ENCODE data around the gene RTN4R. TPM values are rescaled to one million over a fixed set of nuclear protein-coding genes. Genes with fewer than 3 reads are reported as not detected.

The RTN4R gene
- total RNA-seq, 1 experiment from 2014 or later = 16.3 TPM

DNA sequence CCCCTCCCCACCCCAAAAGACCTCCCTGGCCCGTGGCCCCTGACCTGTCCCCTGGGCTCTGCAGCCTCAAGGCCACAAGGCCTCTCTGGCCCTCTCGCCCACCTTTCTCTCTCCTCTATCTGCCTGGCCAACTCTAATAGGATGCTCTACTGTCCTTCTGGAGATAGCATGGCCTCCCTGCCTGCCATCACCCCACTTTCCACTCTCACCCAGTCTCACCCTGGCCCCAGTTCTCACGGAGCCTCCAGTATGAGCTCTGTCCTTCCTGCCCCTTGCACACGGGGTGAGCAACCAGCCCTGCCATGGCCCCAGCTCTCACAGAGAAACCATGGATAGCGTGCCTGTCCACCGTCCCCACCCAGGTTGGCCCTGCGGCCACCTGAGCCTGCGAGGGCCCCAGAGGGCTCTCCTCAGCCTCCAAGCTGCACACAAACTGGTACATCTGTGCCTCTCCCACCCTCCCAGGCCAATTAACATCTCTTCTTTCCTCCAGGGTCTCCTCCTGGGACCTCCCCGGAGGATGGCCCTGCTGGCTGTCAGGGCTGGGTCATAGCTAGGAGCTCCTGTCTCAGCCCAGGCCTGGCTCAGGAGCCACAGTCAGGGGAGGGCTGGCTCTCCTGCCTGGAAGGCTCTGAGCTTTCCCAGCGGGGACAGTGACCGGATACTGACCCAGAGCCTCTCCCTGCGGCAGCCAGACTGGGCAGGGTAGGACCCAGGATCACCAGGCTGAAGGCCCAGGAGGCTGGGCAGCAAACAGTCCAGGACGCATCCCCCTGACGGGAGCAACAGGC, 22.3 kb downstream of the RTN4R start:
- TF ChIP-seq, protein P1, sequence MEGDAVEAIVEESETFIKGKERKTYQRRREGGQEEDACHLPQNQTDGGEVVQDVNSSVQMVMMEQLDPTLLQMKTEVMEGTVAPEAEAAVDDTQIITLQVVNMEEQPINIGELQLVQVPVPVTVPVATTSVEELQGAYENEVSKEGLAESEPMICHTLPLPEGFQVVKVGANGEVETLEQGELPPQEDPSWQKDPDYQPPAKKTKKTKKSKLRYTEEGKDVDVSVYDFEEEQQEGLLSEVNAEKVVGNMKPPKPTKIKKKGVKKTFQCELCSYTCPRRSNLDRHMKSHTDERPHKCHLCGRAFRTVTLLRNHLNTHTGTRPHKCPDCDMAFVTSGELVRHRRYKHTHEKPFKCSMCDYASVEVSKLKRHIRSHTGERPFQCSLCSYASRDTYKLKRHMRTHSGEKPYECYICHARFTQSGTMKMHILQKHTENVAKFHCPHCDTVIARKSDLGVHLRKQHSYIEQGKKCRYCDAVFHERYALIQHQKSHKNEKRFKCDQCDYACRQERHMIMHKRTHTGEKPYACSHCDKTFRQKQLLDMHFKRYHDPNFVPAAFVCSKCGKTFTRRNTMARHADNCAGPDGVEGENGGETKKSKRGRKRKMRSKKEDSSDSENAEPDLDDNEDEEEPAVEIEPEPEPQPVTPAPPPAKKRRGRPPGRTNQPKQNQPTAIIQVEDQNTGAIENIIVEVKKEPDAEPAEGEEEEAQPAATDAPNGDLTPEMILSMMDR (IDR thresholded peaks at IDR 0.05) = no peak
- TF ChIP-seq, protein P2, sequence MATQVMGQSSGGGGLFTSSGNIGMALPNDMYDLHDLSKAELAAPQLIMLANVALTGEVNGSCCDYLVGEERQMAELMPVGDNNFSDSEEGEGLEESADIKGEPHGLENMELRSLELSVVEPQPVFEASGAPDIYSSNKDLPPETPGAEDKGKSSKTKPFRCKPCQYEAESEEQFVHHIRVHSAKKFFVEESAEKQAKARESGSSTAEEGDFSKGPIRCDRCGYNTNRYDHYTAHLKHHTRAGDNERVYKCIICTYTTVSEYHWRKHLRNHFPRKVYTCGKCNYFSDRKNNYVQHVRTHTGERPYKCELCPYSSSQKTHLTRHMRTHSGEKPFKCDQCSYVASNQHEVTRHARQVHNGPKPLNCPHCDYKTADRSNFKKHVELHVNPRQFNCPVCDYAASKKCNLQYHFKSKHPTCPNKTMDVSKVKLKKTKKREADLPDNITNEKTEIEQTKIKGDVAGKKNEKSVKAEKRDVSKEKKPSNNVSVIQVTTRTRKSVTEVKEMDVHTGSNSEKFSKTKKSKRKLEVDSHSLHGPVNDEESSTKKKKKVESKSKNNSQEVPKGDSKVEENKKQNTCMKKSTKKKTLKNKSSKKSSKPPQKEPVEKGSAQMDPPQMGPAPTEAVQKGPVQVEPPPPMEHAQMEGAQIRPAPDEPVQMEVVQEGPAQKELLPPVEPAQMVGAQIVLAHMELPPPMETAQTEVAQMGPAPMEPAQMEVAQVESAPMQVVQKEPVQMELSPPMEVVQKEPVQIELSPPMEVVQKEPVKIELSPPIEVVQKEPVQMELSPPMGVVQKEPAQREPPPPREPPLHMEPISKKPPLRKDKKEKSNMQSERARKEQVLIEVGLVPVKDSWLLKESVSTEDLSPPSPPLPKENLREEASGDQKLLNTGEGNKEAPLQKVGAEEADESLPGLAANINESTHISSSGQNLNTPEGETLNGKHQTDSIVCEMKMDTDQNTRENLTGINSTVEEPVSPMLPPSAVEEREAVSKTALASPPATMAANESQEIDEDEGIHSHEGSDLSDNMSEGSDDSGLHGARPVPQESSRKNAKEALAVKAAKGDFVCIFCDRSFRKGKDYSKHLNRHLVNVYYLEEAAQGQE (IDR thresholded peaks at IDR 0.05; ENCODE audit: insufficient read depth in 1 of 2, low read depth in 2 of 2, low read length in 1 of 2) = no peak
- no peak for TF ChIP-seq SIN3A (IDR thresholded peaks at IDR 0.05; ENCODE audit: borderline replicate concordance, insufficient read depth, low read depth, low read length)
- TF ChIP-seq POLR2AphosphoS5 (IDR thresholded peaks at IDR 0.05; ENCODE audit: low read depth, low read length) = no peak
- TF ChIP-seq TCF7L2 (IDR thresholded peaks at IDR 0.05; ENCODE audit: low read depth, low read length) = no peak
- intact Hi-C loops (cut with micrococcal nuclease; ENCODE audit: unreplicated experiment) (no loop called here), in situ Hi-C loops (cut with HindIII; ENCODE audit: low pct_unique_long_range_greater_than_20kb, low sequenced_read_pairs) (no loop called here)
- POLR2A ChIA-PET = no interaction called here
- no peaks in the 10 kb centered on the region for H3K36me3 ChIP-seq (ENCODE audit: control insufficient read depth, insufficient read depth, low read length)
- H3K27ac ChIP-seq (ENCODE audit: low read length) = no peak overlapping the region
- peaks cover 4% of the 10 kb centered on the region; the same call in 1 of the 2 replicates for H3K4me1 ChIP-seq (ENCODE audit: control insufficient read depth, insufficient read depth, low read length)
- H3K4me3 ChIP-seq (ENCODE audit: low read depth in 2 of 2, low read length in 2 of 2) = no peak overlapping the region
- no peaks in the 10 kb centered on the region for H3K27me3 ChIP-seq (ENCODE audit: control insufficient read depth, insufficient read depth, low read length)
- no peak for DNase-seq (ENCODE audit: low read depth, low spot score)
- H3K9me3 ChIP-seq (ENCODE audit: control insufficient read depth, insufficient read depth, low read depth, low read length) = no peaks in the 10 kb centered on the region
- BruUV-seq (replicated peaks) = no TSS peak
- no peak for ATAC-seq
- CTCF ChIA-PET = no interaction called here

DNA sequence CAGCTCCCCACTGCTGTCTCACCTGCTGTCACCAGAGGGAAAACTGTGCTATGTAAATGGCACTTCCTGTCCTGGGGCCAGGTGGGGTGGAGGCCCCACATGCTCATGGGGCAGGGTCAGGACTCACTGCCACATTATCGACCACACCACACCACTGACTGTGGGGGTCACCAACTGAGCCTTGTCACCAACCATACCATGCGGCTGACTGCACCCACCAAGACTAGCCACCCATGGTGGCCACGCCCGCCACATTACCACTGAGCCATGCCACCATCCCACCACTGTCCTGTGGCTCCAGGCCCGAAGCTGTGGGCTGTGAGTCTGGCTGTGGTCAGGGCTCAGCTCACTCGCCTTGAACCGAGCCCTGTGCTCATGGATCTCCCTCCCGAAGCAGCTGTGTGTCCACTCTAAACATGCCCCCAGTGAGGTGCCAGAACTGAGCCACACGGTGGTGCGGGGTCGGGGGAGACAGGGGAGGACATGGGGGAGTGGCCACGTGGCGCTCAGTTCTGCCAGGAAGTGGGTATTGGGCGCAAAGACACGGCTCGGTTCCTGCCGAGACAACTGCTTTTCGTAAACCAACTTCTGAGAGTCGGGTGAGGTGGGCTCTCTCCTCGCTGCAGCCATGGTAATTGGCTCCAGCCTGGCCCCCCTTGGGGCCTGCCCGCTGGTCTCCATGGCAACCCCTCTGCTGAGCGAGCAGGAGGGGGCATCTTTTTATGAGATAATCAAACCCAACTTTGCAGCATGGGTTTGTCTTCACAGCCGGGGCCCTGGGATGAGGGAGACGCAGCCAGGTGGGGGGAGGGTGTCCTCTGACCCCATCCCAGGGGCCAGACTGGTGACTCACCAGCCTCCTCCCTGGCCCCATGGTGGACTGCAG, 23.2 kb downstream of the RTN4R start:
- in situ Hi-C loops (cut with HindIII; ENCODE audit: low pct_unique_long_range_greater_than_20kb, low sequenced_read_pairs) = no loop called here
- POLR2A ChIA-PET = no interaction called here

More for the DNA sequence above, 23.2 kb downstream of the RTN4R start:
- intact Hi-C loops (cut with micrococcal nuclease; ENCODE audit: unreplicated experiment) = no loop called here
- TF ChIP-seq, protein P2 (IDR thresholded peaks at IDR 0.05; ENCODE audit: insufficient read depth in 1 of 2, low read depth in 2 of 2, low read length in 1 of 2) = no peak
- TF ChIP-seq POLR2AphosphoS5 (IDR thresholded peaks at IDR 0.05; ENCODE audit: low read depth, low read length) (no peak), TCF7L2 (IDR thresholded peaks at IDR 0.05; ENCODE audit: low read depth, low read length) (no peak), SIN3A (IDR thresholded peaks at IDR 0.05; ENCODE audit: borderline replicate concordance, insufficient read depth, low read depth, low read length) (no peak)
- TF ChIP-seq, protein P1 (IDR thresholded peaks at IDR 0.05) = no peak
- no peak overlapping the region for H3K4me3 ChIP-seq (ENCODE audit: low read depth in 2 of 2, low read length in 2 of 2)
- peaks cover 4% of the 10 kb centered on the region; the same call in 1 of the 2 replicates for H3K4me1 ChIP-seq (ENCODE audit: control insufficient read depth, insufficient read depth, low read length)
- CTCF ChIA-PET = no interaction called here
- no peak overlapping the region for H3K27ac ChIP-seq (ENCODE audit: low read length)
- no peak for DNase-seq (ENCODE audit: low read depth, low spot score)
- ATAC-seq = no peak
- no peaks in the 10 kb centered on the region for H3K27me3 ChIP-seq (ENCODE audit: control insufficient read depth, insufficient read depth, low read length)
- no peaks in the 10 kb centered on the region for H3K36me3 ChIP-seq (ENCODE audit: control insufficient read depth, insufficient read depth, low read length)
- H3K9me3 ChIP-seq (ENCODE audit: control insufficient read depth, insufficient read depth, low read depth, low read length) = no peaks in the 10 kb centered on the region
- no TSS peak for BruUV-seq (replicated peaks)

Measured in Panc1 (cell line).